Inflammatory macrophage treated with lipopolysaccharide for 1 hour (primary cell): ENCODE measurements around the gene MATN3.
A peak's percentile ranks its signal among the peaks of the same experiment; 100 is the strongest.
"Not testable (repeated sequence)": the region's sequence is repeated elsewhere in the genome, so short reads cannot be mapped to it uniquely, and the experiment has no call there.

Experiments
- DNase-seq, 2 donors: peaks; one replicate each; pipeline ENCODE4 v3.0.0-alpha.2; 2020 to 2022

The MATN3 gene

GRCh38 chr2:20012282-20013125 lies at the start of gene MATN3:
Gene MATN3 (minus strand): TSS chr2:20012668. CDS start chr2:20012631, 37 bp downstream.
- DNase-seq = no peak

GRCh38 chr2:20061940-20062339 lies 49.5 kb upstream of the MATN3 start:
- no peak for DNase-seq

GRCh38 chr2:20061476-20061875 lies 49.0 kb upstream of the MATN3 start:
- DNase-seq = no peak

- DNase-seq = no peak
Measured at GRCh38 chr2:20060106-20060505, 47.6 kb upstream of the MATN3 start.

GRCh38 chr2:20057268-20057667 lies 44.8 kb upstream of the MATN3 start:
- DNase-seq = no peak

- DNase-seq = no peak
Measured at GRCh38 chr2:20054931-20055330, 42.5 kb upstream of the MATN3 start.

- no peak for DNase-seq
Measured at GRCh38 chr2:20054119-20054518, 41.7 kb upstream of the MATN3 start.

GRCh38 chr2:20052861-20053281 lies 40.4 kb upstream of the MATN3 start:
- DNase-seq = peak; percentile 81 to 95

- peak in 1 of 2 donors; percentile 11 for DNase-seq
Measured at GRCh38 chr2:20052229-20052851, 39.9 kb upstream of the MATN3 start.

- DNase-seq = peak; percentile 98 to 100
Measured at GRCh38 chr2:20051532-20052228, 39.2 kb upstream of the MATN3 start, which contains the start of gene LAPTM4A. Gene LAPTM4A (minus strand): TSS chr2:20051628. CDS start chr2:20051520, 108 bp downstream.

- peak; percentile 39 to 42 for DNase-seq
Measured at GRCh38 chr2:20050646-20051531, 38.4 kb upstream of the MATN3 start.

GRCh38 chr2:20050104-20050645 lies 37.7 kb upstream of the MATN3 start:
- peak; percentile 76 to 80 for DNase-seq

GRCh38 chr2:20049637-20050036 lies 37.2 kb upstream of the MATN3 start:
- DNase-seq = peak; percentile 62 to 63

GRCh38 chr2:20048488-20049448 lies 36.3 kb upstream of the MATN3 start:
- no peak for DNase-seq

- DNase-seq = not testable (repeated sequence)
Measured at GRCh38 chr2:20045712-20046292, 33.3 kb upstream of the MATN3 start.

GRCh38 chr2:20044778-20045177 lies 32.3 kb upstream of the MATN3 start:
- no peak for DNase-seq

GRCh38 chr2:20042531-20042930 lies 30.1 kb upstream of the MATN3 start:
- DNase-seq = no peak

- DNase-seq = no peak
Measured at GRCh38 chr2:20040489-20041172, 28.2 kb upstream of the MATN3 start.

- DNase-seq = no peak
Measured at GRCh38 chr2:20037660-20038059, 25.2 kb upstream of the MATN3 start.
